RWPE1 (cell line): ENCODE measurements around the gene PLEKHG5.

Experiments
- CTCF ChIA-PET: fragments of 350-600 bp; sonication (Branson Sonifier 250); formaldehyde crosslinking; extraction: SDS; loops from one replicate; lab custom pipeline; 2021; lab: Yijun Ruan, JAX
- POLR2A ChIA-PET: fragments of 400-600 bp; formaldehyde crosslinking; extraction: SDS; loops from one replicate; lab custom pipeline; 2020; ENCODE audit warnings: antibody characterized with exemption; ENCODE audit not compliant: low non-redundant PET; lab: Yijun Ruan, JAX
- DNase-seq: peaks from one replicate; pipeline ENCODE4 v3.0.0; 2012; ENCODE audit warnings: low spot score
- H3K27ac ChIP-seq: fragments of 450-650 bp; 2 replicates; pipeline ENCODE4 v1.5.1; 2017
- TF ChIP-seq, protein P1 (sequence below): fragments of 450-650 bp; conservative IDR thresholded peaks from 2 replicates; pipeline ENCODE4 v1.5.1; 2017; ENCODE audit warnings: low read depth, mild to moderate bottlenecking

PLEKHG5 gene

DNA sequence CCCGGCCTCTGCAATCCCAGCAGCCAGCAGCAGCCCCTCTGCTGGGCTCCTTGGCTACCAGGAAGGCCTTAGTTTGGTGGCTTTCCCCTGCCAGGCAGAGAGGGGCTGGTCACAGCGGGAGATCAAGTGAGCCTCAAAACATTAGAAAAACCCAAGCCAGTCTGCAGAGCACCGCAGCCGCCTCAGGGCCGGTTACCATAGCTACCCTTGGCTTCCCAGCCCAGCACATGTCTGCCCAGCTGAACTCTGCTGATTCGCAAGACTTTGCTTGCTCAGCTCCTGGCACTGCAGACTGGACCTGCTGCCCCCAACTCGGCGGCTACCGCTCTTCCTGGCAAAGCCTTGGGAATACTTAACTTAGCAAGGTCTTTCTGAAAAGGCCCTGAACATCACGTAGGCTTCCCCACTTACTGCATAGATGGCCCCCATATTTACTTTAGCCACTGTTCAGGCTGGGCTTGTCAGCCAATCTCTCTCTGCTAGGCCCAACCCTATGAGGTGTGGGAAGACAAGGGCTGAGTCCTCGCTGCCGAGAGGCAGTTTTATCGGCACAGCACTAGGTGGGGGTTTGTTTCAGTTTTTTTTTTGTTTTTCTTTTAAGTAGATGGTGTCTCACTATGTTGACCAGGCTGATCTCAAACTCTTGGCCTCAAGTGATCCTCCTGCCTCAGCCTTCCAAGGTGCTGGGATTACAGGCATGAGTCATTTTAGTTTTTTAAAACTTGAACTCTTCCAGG lies 28.6 kb upstream of the PLEKHG5 start:
- TF ChIP-seq, protein P1, sequence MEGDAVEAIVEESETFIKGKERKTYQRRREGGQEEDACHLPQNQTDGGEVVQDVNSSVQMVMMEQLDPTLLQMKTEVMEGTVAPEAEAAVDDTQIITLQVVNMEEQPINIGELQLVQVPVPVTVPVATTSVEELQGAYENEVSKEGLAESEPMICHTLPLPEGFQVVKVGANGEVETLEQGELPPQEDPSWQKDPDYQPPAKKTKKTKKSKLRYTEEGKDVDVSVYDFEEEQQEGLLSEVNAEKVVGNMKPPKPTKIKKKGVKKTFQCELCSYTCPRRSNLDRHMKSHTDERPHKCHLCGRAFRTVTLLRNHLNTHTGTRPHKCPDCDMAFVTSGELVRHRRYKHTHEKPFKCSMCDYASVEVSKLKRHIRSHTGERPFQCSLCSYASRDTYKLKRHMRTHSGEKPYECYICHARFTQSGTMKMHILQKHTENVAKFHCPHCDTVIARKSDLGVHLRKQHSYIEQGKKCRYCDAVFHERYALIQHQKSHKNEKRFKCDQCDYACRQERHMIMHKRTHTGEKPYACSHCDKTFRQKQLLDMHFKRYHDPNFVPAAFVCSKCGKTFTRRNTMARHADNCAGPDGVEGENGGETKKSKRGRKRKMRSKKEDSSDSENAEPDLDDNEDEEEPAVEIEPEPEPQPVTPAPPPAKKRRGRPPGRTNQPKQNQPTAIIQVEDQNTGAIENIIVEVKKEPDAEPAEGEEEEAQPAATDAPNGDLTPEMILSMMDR: no peak
- peak overlapping the region; percentile 82 for H3K27ac ChIP-seq
- peak; percentile 80 for DNase-seq
- ChIA-PET CTCF (no interaction called here), POLR2A (no interaction called here)

DNA sequence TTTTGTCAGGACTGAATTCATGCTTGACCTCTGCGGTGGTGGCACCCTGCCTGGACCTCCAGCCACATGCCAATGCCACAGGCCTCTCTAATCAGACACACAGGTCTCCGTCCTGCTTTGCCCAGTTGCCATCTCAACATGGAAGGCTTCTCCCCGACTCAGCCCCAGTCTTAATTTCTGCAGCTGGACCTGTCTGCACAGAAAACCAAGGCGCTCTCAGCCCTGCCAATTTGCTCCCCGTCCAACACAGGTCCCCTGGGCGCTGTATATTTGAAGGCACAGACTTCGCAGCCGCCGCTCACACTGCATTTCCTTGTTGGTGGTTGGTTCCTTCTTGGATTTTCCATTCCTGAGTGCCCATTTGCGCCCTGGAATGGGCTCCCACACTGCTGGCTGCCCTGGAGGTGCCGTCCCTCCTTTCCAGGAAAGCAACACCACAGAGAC lies 28.0 kb upstream of the PLEKHG5 start:
- H3K27ac ChIP-seq: peak overlapping the region; percentile 82
- TF ChIP-seq, protein P1: no peak
- ChIA-PET POLR2A (no interaction called here), CTCF (interaction anchor here (0.8 kb wide), 1 partner anchor 96 kb away, joined by 5 read pairs; no protein-coding TSS in a partner anchor)
- no peak for DNase-seq

DNA sequence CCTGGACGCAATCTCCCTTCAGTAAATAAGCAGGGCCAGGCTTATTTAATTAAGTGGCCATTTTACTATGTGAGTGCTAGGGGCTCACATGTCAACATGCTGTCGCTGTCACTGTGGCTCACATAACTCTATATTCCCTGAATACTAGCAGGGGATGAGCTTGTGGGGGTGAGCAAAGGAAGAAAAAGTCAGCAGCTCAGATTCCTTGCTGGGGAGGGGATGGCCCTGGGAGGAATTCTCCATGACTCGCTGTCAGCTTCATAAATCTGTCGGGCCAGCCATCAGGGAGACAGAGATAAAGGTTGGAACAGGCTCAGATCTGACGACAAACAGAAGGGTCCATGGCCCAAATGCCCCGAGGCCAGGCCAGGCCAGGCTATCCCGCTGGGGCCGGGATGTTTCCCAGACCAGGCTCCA lies 26.0 kb upstream of the PLEKHG5 start:
- DNase-seq: no peak
- ChIA-PET CTCF (no interaction called here), POLR2A (no interaction called here)
- H3K27ac ChIP-seq: peak overlapping the region; percentile 36; the same call in 1 of the 2 replicates
- TF ChIP-seq, protein P1: no peak

DNA sequence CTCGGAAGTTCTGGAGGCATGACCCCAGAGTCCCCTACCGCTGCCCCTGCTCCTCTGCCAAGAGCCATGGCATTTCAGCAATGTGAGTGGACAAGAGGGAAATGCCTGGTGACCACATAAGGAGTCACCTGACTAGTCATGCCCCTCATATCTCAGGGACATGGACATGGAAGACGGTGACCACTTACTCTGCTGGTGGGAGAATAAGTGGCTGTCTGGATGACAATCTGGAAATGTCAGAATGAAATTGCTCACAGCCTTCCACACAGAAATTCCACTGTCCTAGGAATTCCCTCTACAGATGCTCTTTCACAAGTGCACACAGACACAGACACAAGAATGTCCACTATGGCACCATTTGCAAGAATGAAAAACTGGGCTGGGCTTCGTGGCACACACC lies 24.3 kb upstream of the PLEKHG5 start:
- ChIA-PET POLR2A (no interaction called here), CTCF (no interaction called here)
- TF ChIP-seq, protein P1: no peak
- DNase-seq: no peak
- H3K27ac ChIP-seq: peak overlapping the region; percentile 20; the same call in 1 of the 2 replicates

DNA sequence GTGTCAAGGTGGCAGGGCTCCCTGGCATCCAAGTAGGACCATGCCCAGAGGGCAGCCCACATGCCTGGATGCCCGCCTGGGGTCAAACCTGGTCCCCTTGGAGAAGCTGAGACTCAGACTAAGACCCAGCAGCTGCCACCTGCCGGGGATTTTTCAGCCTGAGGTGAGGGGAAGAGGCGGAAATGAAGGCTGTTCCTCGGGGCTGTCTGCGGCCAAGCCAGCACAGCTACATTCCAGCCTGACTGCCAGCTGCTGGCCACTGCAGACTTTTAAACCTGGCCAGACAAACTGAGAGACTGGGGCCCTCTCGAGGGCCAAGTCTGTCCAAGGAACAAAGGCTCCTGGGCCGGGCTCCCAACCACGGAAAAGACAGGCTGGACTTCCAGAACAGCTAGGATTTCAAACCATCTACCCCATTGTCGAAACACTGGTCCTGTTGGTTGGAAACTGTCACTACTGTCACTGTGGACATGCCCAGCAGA lies 21.9 kb upstream of the PLEKHG5 start:
- H3K27ac ChIP-seq: peak overlapping the region; percentile 15; the same call in 1 of the 2 replicates
- CTCF ChIA-PET: interaction anchor here (1.0 to 1.3 kb wide), 2 partner anchors 8 to 10 kb away, joined by 3 to 6 read pairs; no protein-coding TSS in a partner anchor
- no peak for DNase-seq
- POLR2A ChIA-PET: no interaction called here
- TF ChIP-seq, protein P1: no peak

DNA sequence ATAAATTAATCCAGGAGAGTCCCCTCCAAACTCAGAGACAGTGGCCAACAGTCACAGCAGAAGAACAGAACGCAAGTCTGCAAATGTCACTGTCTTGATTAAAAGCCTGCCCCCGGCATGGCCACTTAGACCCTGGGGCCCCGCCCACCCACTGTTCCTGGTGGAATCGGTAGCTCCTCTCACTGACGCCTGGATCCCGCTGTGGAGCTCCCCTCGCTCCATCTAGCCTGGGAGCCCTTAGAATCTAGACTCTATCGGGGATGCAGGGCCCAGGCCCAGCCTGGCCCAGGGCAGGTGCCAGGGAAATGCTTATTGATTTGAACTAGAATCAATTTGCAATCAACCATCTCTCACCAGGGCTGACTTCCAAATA lies 21.4 kb upstream of the PLEKHG5 start:
- ChIA-PET POLR2A (no interaction called here), CTCF (interaction anchor here (1.0 to 1.3 kb wide), 2 partner anchors 9 to 10 kb away, joined by 3 to 6 read pairs; no protein-coding TSS in a partner anchor)
- peak overlapping the region; percentile 15; the same call in 1 of the 2 replicates for H3K27ac ChIP-seq
- DNase-seq: no peak
- TF ChIP-seq, protein P1: no peak
